ENCODE measurements around the gene HLA-A.

The HLA-A gene

DNA sequence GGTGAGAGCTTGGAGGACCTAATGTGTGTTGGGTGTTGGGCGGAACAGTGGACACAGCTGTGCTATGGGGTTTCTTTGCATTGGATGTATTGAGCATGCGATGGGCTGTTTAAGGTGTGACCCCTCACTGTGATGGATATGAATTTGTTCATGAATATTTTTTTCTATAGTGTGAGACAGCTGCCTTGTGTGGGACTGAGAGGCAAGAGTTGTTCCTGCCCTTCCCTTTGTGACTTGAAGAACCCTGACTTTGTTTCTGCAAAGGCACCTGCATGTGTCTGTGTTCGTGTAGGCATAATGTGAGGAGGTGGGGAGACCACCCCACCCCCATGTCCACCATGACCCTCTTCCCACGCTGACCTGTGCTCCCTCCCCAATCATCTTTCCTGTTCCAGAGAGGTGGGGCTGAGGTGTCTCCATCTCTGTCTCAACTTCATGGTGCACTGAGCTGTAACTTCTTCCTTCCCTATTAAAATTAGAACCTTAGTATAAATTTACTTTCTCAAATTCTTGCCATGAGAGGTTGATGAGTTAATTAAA lies 3.0 kb downstream of the HLA-A start:
- DNase-seq (ENCODE audit: extremely low read depth, low read depth): no peak
- no peak for TF ChIP-seq CTCF (IDR thresholded peaks at IDR 0.05; ENCODE audit: low read depth, low read length)

DNA sequence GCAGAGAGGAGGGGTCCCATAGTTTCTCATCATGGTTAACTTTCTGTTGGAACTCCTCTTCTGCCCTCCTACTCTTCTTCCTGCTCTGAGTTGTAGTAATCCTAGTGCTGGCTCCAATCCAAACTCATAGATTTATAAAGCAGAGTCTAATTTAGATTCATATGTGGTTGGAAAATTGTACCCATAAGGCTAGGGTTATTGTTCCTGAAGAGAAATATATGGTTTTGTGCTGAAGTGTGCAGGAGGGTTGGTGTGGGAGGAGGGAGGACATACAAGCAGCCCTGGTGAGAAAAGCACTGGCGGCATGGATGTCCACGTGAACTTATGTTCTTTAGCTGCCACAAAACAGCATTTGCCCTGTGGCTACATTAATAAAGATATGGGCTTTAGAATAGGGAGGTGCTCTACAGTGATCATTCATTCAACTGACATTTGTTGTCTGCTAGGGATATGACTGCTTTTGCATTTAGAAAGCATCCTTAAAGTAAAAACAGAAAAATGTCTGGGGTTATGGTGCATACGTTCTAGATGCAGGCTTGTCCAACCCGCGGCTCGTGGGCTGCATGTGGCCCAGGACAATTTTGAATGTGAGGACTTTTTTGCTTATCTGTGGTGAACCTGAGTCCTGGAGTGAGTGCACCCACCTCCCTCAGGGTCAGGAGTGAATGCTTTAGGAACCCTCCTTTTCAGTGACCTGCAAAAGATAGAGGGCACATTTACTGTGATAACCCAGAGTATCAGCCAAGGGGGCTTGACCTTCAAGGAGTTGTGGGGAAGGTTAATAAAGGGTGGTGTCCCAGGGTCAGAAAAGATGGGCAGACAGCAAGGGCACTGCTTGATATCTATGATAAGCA lies 4.1 kb downstream of the HLA-A start:
- DNase-seq (ENCODE audit: extremely low read depth, low read depth): no peak
- no peak for TF ChIP-seq CTCF (IDR thresholded peaks at IDR 0.05; ENCODE audit: low read depth, low read length)

DNA sequence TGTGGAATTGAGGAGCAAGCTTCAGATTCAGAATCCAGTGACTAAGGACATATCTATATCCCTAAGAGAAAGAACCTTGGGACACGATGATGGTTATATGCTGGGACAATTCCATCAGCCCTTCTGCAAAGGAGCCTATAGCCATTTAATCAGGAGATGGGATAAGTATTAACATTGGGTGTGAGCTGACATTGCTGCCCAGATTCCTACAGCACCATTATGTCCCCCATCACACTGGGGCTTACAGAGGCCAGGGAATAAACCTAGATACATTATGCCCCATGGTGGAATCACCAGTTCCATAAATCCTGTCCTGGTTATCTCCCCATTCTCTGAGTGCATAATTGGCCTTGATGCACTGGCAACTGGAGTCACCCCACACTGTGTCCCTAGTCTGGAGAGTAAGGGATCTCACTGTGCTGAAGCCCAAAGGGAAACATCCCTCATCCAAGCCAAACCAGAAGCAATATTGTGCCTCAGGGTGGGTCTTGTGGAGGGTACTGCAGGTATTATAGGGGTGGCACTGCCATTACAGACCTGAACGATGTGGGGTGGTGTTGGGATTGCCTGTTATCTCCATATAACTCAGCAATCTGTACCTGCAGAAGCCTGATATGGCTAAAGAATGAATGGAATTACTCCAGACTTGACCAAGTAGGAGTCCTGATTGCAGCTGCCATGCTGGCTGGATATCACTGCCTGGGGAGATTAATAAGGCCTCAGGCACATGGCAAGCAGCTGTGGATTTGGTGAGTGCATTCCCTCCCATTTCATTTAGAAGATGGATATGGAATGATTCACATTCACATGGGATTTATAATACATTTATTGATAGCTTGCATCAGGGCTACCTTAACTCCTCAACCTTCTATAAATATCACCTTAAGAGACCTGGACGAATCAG lies 5.0 kb downstream of the HLA-A start:
- TF ChIP-seq CTCF (IDR thresholded peaks at IDR 0.05; ENCODE audit: low read depth, low read length): no peak
- DNase-seq (ENCODE audit: extremely low read depth, low read depth): no peak

DNA sequence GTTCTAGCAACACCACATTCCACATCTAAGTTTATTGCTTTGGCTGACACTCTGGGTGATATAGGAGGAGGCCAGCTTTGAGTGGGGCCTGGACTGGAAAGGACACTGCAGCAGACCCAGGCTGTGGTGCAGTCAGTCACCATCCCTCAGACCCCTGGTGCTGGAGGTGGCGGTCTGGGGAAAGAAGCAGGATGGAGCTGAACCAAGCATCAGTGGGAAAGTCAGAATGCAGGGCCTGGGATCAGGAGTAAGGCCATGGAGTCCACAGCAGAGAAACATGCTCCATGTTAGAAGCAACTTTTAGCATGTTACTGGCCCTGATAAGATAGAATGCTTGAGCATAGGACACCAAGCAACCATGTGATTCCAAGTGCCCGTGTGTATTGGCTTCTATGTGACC lies 5.9 kb downstream of the HLA-A start:
- no peak for TF ChIP-seq CTCF (IDR thresholded peaks at IDR 0.05; ENCODE audit: low read depth, low read length)
- no peak for DNase-seq (ENCODE audit: extremely low read depth, low read depth)

GRCh38 chr6:29949934-29950333 lies 7.6 kb downstream of the HLA-A start:
- DNase-seq (ENCODE audit: extremely low read depth, low read depth): no peak
- no peak for TF ChIP-seq CTCF (IDR thresholded peaks at IDR 0.05; ENCODE audit: low read depth, low read length)

- no peak for TF ChIP-seq CTCF (IDR thresholded peaks at IDR 0.05; ENCODE audit: low read depth, low read length)
- no peak for DNase-seq (ENCODE audit: extremely low read depth, low read depth)
Observed at GRCh38 chr6:29951882-29952281, 9.6 kb downstream of the HLA-A start.

Measured in AG09319 (cell line).